ENCODE data around the gene APLP2. TPM values are rescaled to one million over a fixed set of nuclear protein-coding genes. Genes with fewer than 3 reads are reported as not detected.

The APLP2 gene
- total and polyA plus RNA-seq, 3 experiments from 2014 or later: 58.5 to 60.1 (median 58.8) TPM

GRCh38 chr11:130062026-130062425, 7.7 kb upstream of the APLP2 start:
- no peak for DNase-seq
- CTCF ChIA-PET: interaction anchor here (1.6 kb wide), 1 partner anchor 12 kb away, joined by 3 read pairs; no protein-coding TSS in a partner anchor
- no peaks in the 10 kb centered on the region for H3K4me1 ChIP-seq (ENCODE audit: insufficient read depth, low read length)
- no peak overlapping the region for H3K27ac ChIP-seq (ENCODE audit: low read depth, low read length)
- no peaks in the 10 kb centered on the region for H3K4me1 Mint-ChIP-seq
- POLR2A ChIA-PET: no interaction called here
- no peak overlapping the region for H3K4me3 Mint-ChIP-seq
- no peaks in the 10 kb centered on the region for H3K36me3 ChIP-seq (ENCODE audit: insufficient read depth, low read length)
- no peak overlapping the region for H3K27ac Mint-ChIP-seq
- H3K9me3 Mint-ChIP-seq: no peaks in the 10 kb centered on the region
- no peaks in the 10 kb centered on the region for H3K36me3 Mint-ChIP-seq
- no peaks in the 10 kb centered on the region for H3K9me3 ChIP-seq (ENCODE audit: low read length)
- H3K4me3 ChIP-seq (ENCODE audit: low read length): no peak overlapping the region
- H3K27me3 ChIP-seq (ENCODE audit: insufficient read depth, low read length, poor library complexity, severe bottlenecking): no peaks in the 10 kb centered on the region
- H3K27me3 Mint-ChIP-seq: peaks cover 9 to 49% of the 10 kb centered on the region in 2 donors

GRCh38 chr11:130063451-130063850, 6.2 kb upstream of the APLP2 start:
- Histone ChIP-seq H3K9me3 (ENCODE audit: low read length) (no peaks in the 10 kb centered on the region), H3K4me3 (ENCODE audit: low read length) (no peak overlapping the region), H3K27me3 (ENCODE audit: insufficient read depth, low read length, poor library complexity, severe bottlenecking) (no peaks in the 10 kb centered on the region), H3K27ac (ENCODE audit: low read depth, low read length) (no peak overlapping the region), H3K36me3 (ENCODE audit: insufficient read depth, low read length) (no peaks in the 10 kb centered on the region), H3K4me1 (ENCODE audit: insufficient read depth, low read length) (peaks cover 5% of the 10 kb centered on the region)
- no peak for DNase-seq
- no peaks in the 10 kb centered on the region for H3K9me3 Mint-ChIP-seq
- no peak overlapping the region for H3K27ac Mint-ChIP-seq
- POLR2A ChIA-PET: no interaction called here
- H3K4me1 Mint-ChIP-seq: peaks cover 2 to 3% (median 2%) of the 10 kb centered on the region in 3 donors
- H3K36me3 Mint-ChIP-seq: no peaks in the 10 kb centered on the region
- CTCF ChIA-PET: interaction anchor here (1.6 kb wide), 1 partner anchor 13 kb away, joined by 3 read pairs; no protein-coding TSS in a partner anchor
- H3K4me3 Mint-ChIP-seq: no peak overlapping the region
- H3K27me3 Mint-ChIP-seq: peaks cover 9 to 39% of the 10 kb centered on the region in 2 donors

- ChIA-PET CTCF (no interaction called here), POLR2A (interaction anchor here (0.8 kb wide), 1 partner anchor 62 kb away, joined by 3 read pairs; the partner anchor contains the start of gene PRDM10)
- Histone ChIP-seq H3K9me3 (ENCODE audit: low read length) (no peaks in the 10 kb centered on the region), H3K36me3 (ENCODE audit: insufficient read depth, low read length) (no peaks in the 10 kb centered on the region), H3K4me3 (ENCODE audit: low read length) (no peak overlapping the region), H3K27me3 (ENCODE audit: insufficient read depth, low read length, poor library complexity, severe bottlenecking) (no peaks in the 10 kb centered on the region), H3K4me1 (ENCODE audit: insufficient read depth, low read length) (peaks cover 8% of the 10 kb centered on the region), H3K27ac (ENCODE audit: low read depth, low read length) (no peak overlapping the region)
- no peak overlapping the region for H3K4me3 Mint-ChIP-seq
- H3K9me3 Mint-ChIP-seq: no peaks in the 10 kb centered on the region
- H3K4me1 Mint-ChIP-seq: peaks cover 8 to 9% (median 8%) of the 10 kb centered on the region in 3 donors
- peaks cover 0 to 6% (median 0%) of the 10 kb centered on the region in 3 donors for H3K36me3 Mint-ChIP-seq
- H3K27me3 Mint-ChIP-seq: peaks cover 13 to 34% of the 10 kb centered on the region in 2 donors
- no peak for DNase-seq
- peak overlapping the region in 1 of 8 donors; percentile 21 for H3K27ac Mint-ChIP-seq
These were observed 5.1 kb upstream of the APLP2 start for GRCh38 chr11:130064596-130064995.

GRCh38 chr11:130066338-130066737, 3.4 kb upstream of the APLP2 start:
- CTCF ChIA-PET: no interaction called here
- Histone ChIP-seq H3K4me3 (ENCODE audit: low read length) (no peak overlapping the region), H3K27ac (ENCODE audit: low read depth, low read length) (no peak overlapping the region), H3K9me3 (ENCODE audit: low read length) (no peaks in the 10 kb centered on the region), H3K36me3 (ENCODE audit: insufficient read depth, low read length) (no peaks in the 10 kb centered on the region), H3K4me1 (ENCODE audit: insufficient read depth, low read length) (peaks cover 13% of the 10 kb centered on the region), H3K27me3 (ENCODE audit: insufficient read depth, low read length, poor library complexity, severe bottlenecking) (no peaks in the 10 kb centered on the region)
- DNase-seq: no peak
- no peaks in the 10 kb centered on the region for H3K9me3 Mint-ChIP-seq
- POLR2A ChIA-PET: interaction anchor here (2.1 kb wide), 1 partner anchor 63 kb away, joined by 7 read pairs; the partner anchor contains the start of gene PRDM10
- H3K4me3 Mint-ChIP-seq: peak overlapping the region in 1 of 7 donors; percentile 12
- peaks cover 14 to 17% (median 15%) of the 10 kb centered on the region in 3 donors for H3K4me1 Mint-ChIP-seq
- peaks cover 9 to 18% of the 10 kb centered on the region in 2 donors for H3K27me3 Mint-ChIP-seq
- H3K36me3 Mint-ChIP-seq: peaks cover 0 to 10% (median 0%) of the 10 kb centered on the region in 3 donors
- no peak overlapping the region for H3K27ac Mint-ChIP-seq

GRCh38 chr11:130068546-130068985, 1.1 kb upstream of the APLP2 start:
- Histone ChIP-seq H3K27me3 (ENCODE audit: insufficient read depth, low read length, poor library complexity, severe bottlenecking) (no peaks in the 10 kb centered on the region), H3K4me1 (ENCODE audit: insufficient read depth, low read length) (peaks cover 16% of the 10 kb centered on the region), H3K9me3 (ENCODE audit: low read length) (no peaks in the 10 kb centered on the region), H3K36me3 (ENCODE audit: insufficient read depth, low read length) (no peaks in the 10 kb centered on the region), H3K4me3 (ENCODE audit: low read length) (peak overlapping the region; percentile 68), H3K27ac (ENCODE audit: low read depth, low read length) (peak overlapping the region; percentile 74)
- ChIA-PET POLR2A (no interaction called here), CTCF (no interaction called here)
- Mint-ChIP-seq H3K4me3 (peak overlapping the region; percentile 93 to 99 (median 96)), H3K36me3 (peaks cover 0 to 10% (median 0%) of the 10 kb centered on the region in 3 donors), H3K27me3 (peaks cover 9 to 15% of the 10 kb centered on the region in 2 donors), H3K4me1 (peaks cover 19 to 27% (median 19%) of the 10 kb centered on the region in 3 donors), H3K9me3 (no peaks in the 10 kb centered on the region), H3K27ac (peak overlapping the region; percentile 87 to 98 (median 96))
- no peak for DNase-seq

GRCh38 chr11:130068986-130069658, 572 bp upstream of the APLP2 start:
- Histone ChIP-seq H3K27ac (ENCODE audit: low read depth, low read length) (peak overlapping the region; percentile 74), H3K4me3 (ENCODE audit: low read length) (peak overlapping the region; percentile 68), H3K4me1 (ENCODE audit: insufficient read depth, low read length) (peaks cover 16% of the 10 kb centered on the region), H3K36me3 (ENCODE audit: insufficient read depth, low read length) (no peaks in the 10 kb centered on the region), H3K27me3 (ENCODE audit: insufficient read depth, low read length, poor library complexity, severe bottlenecking) (no peaks in the 10 kb centered on the region), H3K9me3 (ENCODE audit: low read length) (no peaks in the 10 kb centered on the region)
- ChIA-PET POLR2A (interaction anchor here (3.4 kb wide), 1 partner anchor 66 kb away, joined by 48 read pairs; the partner anchor contains the start of gene PRDM10), CTCF (interaction anchor here (3.0 kb wide), 1 partner anchor 67 kb away, joined by 20 read pairs; the partner anchor contains the start of gene PRDM10)
- peak in 4 of 5 donors; percentile 27 to 72 (median 48) for DNase-seq
- H3K27me3 Mint-ChIP-seq: peaks cover 7 to 10% of the 10 kb centered on the region in 2 donors
- H3K36me3 Mint-ChIP-seq: peaks cover 0 to 10% (median 0%) of the 10 kb centered on the region in 3 donors
- H3K4me1 Mint-ChIP-seq: peaks cover 19 to 27% (median 22%) of the 10 kb centered on the region in 3 donors
- H3K4me3 Mint-ChIP-seq: peak overlapping the region; percentile 93 to 99 (median 96)
- H3K27ac Mint-ChIP-seq: peak overlapping the region; percentile 87 to 98 (median 96)
- H3K9me3 Mint-ChIP-seq: no peaks in the 10 kb centered on the region

- Histone ChIP-seq H3K4me3 (ENCODE audit: low read length) (peak overlapping the region; percentile 61), H3K27me3 (ENCODE audit: insufficient read depth, low read length, poor library complexity, severe bottlenecking) (no peaks in the 10 kb centered on the region), H3K4me1 (ENCODE audit: insufficient read depth, low read length) (peaks cover 16% of the 10 kb centered on the region), H3K36me3 (ENCODE audit: insufficient read depth, low read length) (no peaks in the 10 kb centered on the region), H3K27ac (ENCODE audit: low read depth, low read length) (peak overlapping the region; percentile 57), H3K9me3 (ENCODE audit: low read length) (no peaks in the 10 kb centered on the region)
- ChIA-PET POLR2A (interaction anchor here (0.6 to 3.4 kb wide), 2 partner anchors 67 to 167 kb away, joined by 3 to 48 read pairs; partner anchors contain the start of gene PRDM10), CTCF (interaction anchor here (0.6 to 3.0 kb wide), 9 partner anchors 9 to 147 kb away, joined by 3 to 20 read pairs (median 3); partner anchors contain the start of gene PRDM10)
- Mint-ChIP-seq H3K27me3 (peaks cover 0 to 6% of the 10 kb centered on the region in 2 donors), H3K36me3 (peaks cover 0 to 10% (median 0%) of the 10 kb centered on the region in 3 donors), H3K9me3 (no peaks in the 10 kb centered on the region), H3K4me3 (peak overlapping the region; percentile 86 to 99 (median 96)), H3K27ac (peak overlapping the region in 7 of 8 donors; percentile 32 to 93 (median 66)), H3K4me1 (peaks cover 19 to 27% (median 22%) of the 10 kb centered on the region in 3 donors)
- peak; percentile 31 to 57 (median 51) for DNase-seq
These were observed 583 bp downstream of the APLP2 start for GRCh38 chr11:130070109-130070845.

All from CD8-positive, alpha-beta memory T cell (primary cell).